Cardiac fibroblast (primary cell): ENCODE measurements around the gene PGC.

Experiments
- DNase-seq, 2 donors: peaks; one replicate each; pipeline versions ENCODE4 v3.0.0 to v3.0.0-alpha.2; 2010; ENCODE audit warnings: low read depth in 2 of 2
- H3K4me3 ChIP-seq, 2 donors: replicated peaks in 1 of 2; 1 replicate in 1 of 2; 2 replicates in 1 of 2; pipeline ENCODE4 v1.5.1; 2011; ENCODE audit warnings: low read depth in 2 of 2, low read length in 2 of 2, mild to moderate bottlenecking in 2 of 2, moderate library complexity in 1 of 2
- TF ChIP-seq, protein P1 (sequence below): IDR thresholded peaks from one replicate; pipeline ENCODE4 v1.5.1; 2011; ENCODE audit warnings: low read depth, mild to moderate bottlenecking, low read length, inconsistent platforms

The PGC gene

GRCh38 chr6:41695825-41696224 lies 51.4 kb downstream of the PGC start:
- TF ChIP-seq, protein P1, sequence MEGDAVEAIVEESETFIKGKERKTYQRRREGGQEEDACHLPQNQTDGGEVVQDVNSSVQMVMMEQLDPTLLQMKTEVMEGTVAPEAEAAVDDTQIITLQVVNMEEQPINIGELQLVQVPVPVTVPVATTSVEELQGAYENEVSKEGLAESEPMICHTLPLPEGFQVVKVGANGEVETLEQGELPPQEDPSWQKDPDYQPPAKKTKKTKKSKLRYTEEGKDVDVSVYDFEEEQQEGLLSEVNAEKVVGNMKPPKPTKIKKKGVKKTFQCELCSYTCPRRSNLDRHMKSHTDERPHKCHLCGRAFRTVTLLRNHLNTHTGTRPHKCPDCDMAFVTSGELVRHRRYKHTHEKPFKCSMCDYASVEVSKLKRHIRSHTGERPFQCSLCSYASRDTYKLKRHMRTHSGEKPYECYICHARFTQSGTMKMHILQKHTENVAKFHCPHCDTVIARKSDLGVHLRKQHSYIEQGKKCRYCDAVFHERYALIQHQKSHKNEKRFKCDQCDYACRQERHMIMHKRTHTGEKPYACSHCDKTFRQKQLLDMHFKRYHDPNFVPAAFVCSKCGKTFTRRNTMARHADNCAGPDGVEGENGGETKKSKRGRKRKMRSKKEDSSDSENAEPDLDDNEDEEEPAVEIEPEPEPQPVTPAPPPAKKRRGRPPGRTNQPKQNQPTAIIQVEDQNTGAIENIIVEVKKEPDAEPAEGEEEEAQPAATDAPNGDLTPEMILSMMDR: no peak
- DNase-seq: no peak
- no peak overlapping the region for H3K4me3 ChIP-seq

- no peak overlapping the region for H3K4me3 ChIP-seq
- TF ChIP-seq, protein P1: peak; percentile 26
- peak in 1 of 2 donors; percentile 61 for DNase-seq
These were observed 52.2 kb downstream of the PGC start for GRCh38 chr6:41694815-41695526.

GRCh38 chr6:41693281-41694240 lies 53.6 kb downstream of the PGC start:
- TF ChIP-seq, protein P1: no peak
- DNase-seq: no peak

DNA sequence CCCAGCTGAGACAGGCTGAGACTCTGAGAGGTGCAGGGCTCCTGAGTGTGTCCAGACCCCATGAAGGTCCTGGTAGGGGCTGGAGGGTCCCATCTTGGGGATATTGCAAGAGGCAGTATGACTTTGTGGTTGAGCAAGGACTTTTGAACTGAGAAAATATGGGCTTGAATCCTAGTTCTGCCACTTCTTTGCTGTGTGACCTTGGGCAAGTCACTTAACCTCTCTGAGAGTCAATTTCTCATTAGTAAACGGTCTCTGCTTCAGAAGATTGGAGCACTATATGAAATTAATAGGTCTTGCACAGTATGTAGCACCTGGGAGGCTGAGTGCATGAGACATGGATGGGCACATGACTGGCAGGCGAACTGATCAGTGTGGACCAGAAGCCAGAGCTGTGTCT lies 54.5 kb downstream of the PGC start:
- TF ChIP-seq, protein P1: no peak
- H3K4me3 ChIP-seq: no peak overlapping the region
- DNase-seq: no peak

More at GRCh38 chr6:41693281-41694240, 53.6 kb downstream of the PGC start:
- no peak overlapping the region for H3K4me3 ChIP-seq

DNA sequence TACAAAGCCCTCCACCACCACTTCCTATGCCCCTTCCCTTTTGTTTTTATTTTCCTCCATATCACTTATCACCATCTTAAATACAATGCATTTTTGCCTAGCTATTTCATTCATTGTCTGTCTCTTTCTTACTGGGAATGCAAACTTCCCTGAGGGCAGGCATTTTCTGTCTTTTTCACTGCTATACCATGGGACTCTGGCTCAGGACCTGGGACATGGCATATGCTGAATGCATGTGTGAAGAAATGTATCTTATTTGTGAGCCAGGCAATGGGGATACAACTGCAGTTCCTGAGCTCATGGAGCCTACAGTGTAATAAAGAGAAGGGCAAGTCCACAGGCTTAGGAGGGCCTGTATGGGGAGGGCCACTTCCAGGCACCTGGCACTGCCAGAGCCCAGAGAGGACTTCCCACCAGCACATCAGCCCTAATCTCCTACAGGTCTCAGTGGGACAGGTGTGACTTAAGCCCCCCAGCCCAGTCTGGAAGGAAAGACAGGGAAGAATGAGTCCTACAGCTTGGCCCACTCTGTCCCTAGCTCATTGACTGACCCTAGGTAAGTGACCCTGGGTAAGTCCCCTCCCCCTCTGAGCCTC lies 55.0 kb downstream of the PGC start:
- no peak overlapping the region for H3K4me3 ChIP-seq
- TF ChIP-seq, protein P1: no peak
- DNase-seq: no peak

GRCh38 chr6:41691426-41692079 lies 55.6 kb downstream of the PGC start:
- H3K4me3 ChIP-seq: no peak overlapping the region
- no peak for DNase-seq
- TF ChIP-seq, protein P1: no peak
